DOHH2 (cell line): Measurements from ENCODE around the gene PTPN4.

Source experiments
- CTCF ChIP-seq: fragments of 200-600 bp; sonication (generic); IDR thresholded peaks from one replicate; pipeline ENCODE4 v1.5.1; 2014; ENCODE audit warnings: antibody characterized with exemption, mild to moderate bottlenecking, low read depth, low read length; ENCODE audit not compliant: poor library complexity, severe bottlenecking
- EZH2phosphoT487 ChIP-seq: fragments of 200-600 bp; sonication (generic); IDR thresholded peaks from 2 replicates; pipeline ENCODE4 v1.6.1; 2017; ENCODE audit warnings: borderline replicate concordance, mild to moderate bottlenecking, antibody characterized with exemption, low read length, moderate library complexity, mixed read lengths

- no peak for TF ChIP-seq CTCF
- TF ChIP-seq EZH2phosphoT487: no peak
Measured at GRCh38 chr2:119746836-119747686, 12.7 kb upstream of the PTPN4 start.
